ENCODE data around the gene ACTA2. TPM values are rescaled to one million over a fixed set of nuclear protein-coding genes. Genes with fewer than 3 reads are reported as not detected.

ACTA2 gene
- total RNA-seq, 1 donor from 2014 or later = 2.4 TPM

GRCh38 chr10:88927416-88927690 is 25.2 kb downstream of the ACTA2 start:
- intact Hi-C loops (cut with micrococcal nuclease) = no loop called here
- Mint-ChIP-seq H3K4me1 (peaks cover 8% of the 10 kb centered on the region), H3K27me3 (no peaks in the 10 kb centered on the region), H3K9me3 (no peaks in the 10 kb centered on the region), H3K4me3 (no peak overlapping the region), H3K27ac (no peak overlapping the region), H3K36me3 (ENCODE audit: low read depth) (peaks cover 52% of the 10 kb centered on the region)
- ATAC-seq (ENCODE audit: low read depth) (no peak), DNase-seq (no peak)
- ChIA-PET POLR2A (interaction anchor here (1.0 kb wide), 1 partner anchor 48 kb away, joined by 3 read pairs; the partner anchor contains the start of gene STAMBPL1), CTCF (interaction anchor here (12.3 kb wide), 1 partner anchor 93 kb away, joined by 449 read pairs; no protein-coding TSS in a partner anchor)
- no peak for TF ChIP-seq CTCF (IDR thresholded peaks at IDR 0.05)

GRCh38 chr10:88926566-88927415 is 25.8 kb downstream of the ACTA2 start:
- Mint-ChIP-seq H3K4me1 (peaks cover 5% of the 10 kb centered on the region), H3K9me3 (no peaks in the 10 kb centered on the region), H3K27ac (no peak overlapping the region), H3K27me3 (no peaks in the 10 kb centered on the region), H3K36me3 (ENCODE audit: low read depth) (peaks cover 56% of the 10 kb centered on the region), H3K4me3 (no peak overlapping the region)
- CTCF ChIA-PET = interaction anchor here (12.3 kb wide), 1 partner anchor 92 kb away, joined by 449 read pairs; no protein-coding TSS in a partner anchor
- DNase-seq (no peak), ATAC-seq (ENCODE audit: low read depth) (no peak)
- POLR2A ChIA-PET = interaction anchor here (1.0 kb wide), 1 partner anchor 47 kb away, joined by 3 read pairs; the partner anchor contains the start of gene STAMBPL1
- intact Hi-C loops (cut with micrococcal nuclease) = no loop called here
- TF ChIP-seq CTCF (IDR thresholded peaks at IDR 0.05) = no peak

GRCh38 chr10:88923520-88923919 is 29.1 kb downstream of the ACTA2 start:
- Mint-ChIP-seq H3K4me3 (no peak overlapping the region), H3K9me3 (no peaks in the 10 kb centered on the region)
- intact Hi-C loops (cut with micrococcal nuclease) = no loop called here

GRCh38 chr10:88922041-88922440 is 30.5 kb downstream of the ACTA2 start:
- no peak for DNase-seq
- no peak overlapping the region for H3K27ac Mint-ChIP-seq
- no peaks in the 10 kb centered on the region for H3K9me3 Mint-ChIP-seq
- no peak overlapping the region for H3K4me3 Mint-ChIP-seq
- peaks cover 75% of the 10 kb centered on the region for H3K36me3 Mint-ChIP-seq (ENCODE audit: low read depth)
- CTCF ChIA-PET = no interaction called here
- H3K27me3 Mint-ChIP-seq = no peaks in the 10 kb centered on the region
- ATAC-seq (ENCODE audit: low read depth) = no peak
- TF ChIP-seq CTCF (IDR thresholded peaks at IDR 0.05) = no peak
- intact Hi-C loops (cut with micrococcal nuclease) = no loop called here
- POLR2A ChIA-PET = no interaction called here
- H3K4me1 Mint-ChIP-seq = no peaks in the 10 kb centered on the region

More at GRCh38 chr10:88923520-88923919, 29.1 kb downstream of the ACTA2 start:
- no peak for DNase-seq
- TF ChIP-seq CTCF (IDR thresholded peaks at IDR 0.05) = no peak
- CTCF ChIA-PET = interaction anchor here (1.0 to 1.9 kb wide), 4 partner anchors 9 to 87 kb away, joined by 3 to 9 read pairs (median 6); no protein-coding TSS in a partner anchor
- H3K27ac Mint-ChIP-seq = no peak overlapping the region
- ATAC-seq (ENCODE audit: low read depth) = no peak
- H3K27me3 Mint-ChIP-seq = no peaks in the 10 kb centered on the region
- POLR2A ChIA-PET = no interaction called here
- H3K36me3 Mint-ChIP-seq (ENCODE audit: low read depth) = peaks cover 71% of the 10 kb centered on the region
- no peaks in the 10 kb centered on the region for H3K4me1 Mint-ChIP-seq

GRCh38 chr10:88920986-88921593 is 31.5 kb downstream of the ACTA2 start:
- Mint-ChIP-seq H3K27ac (no peak overlapping the region), H3K36me3 (ENCODE audit: low read depth) (peaks cover 73% of the 10 kb centered on the region), H3K4me3 (no peak overlapping the region), H3K27me3 (no peaks in the 10 kb centered on the region), H3K9me3 (no peaks in the 10 kb centered on the region), H3K4me1 (no peaks in the 10 kb centered on the region)
- no peak for TF ChIP-seq CTCF (IDR thresholded peaks at IDR 0.05)
- ATAC-seq (ENCODE audit: low read depth) (no peak), DNase-seq (no peak)
- POLR2A ChIA-PET = no interaction called here
- CTCF ChIA-PET = interaction anchor here (1.3 to 4.1 kb wide), 2 partner anchors 11 to 85 kb away, joined by 4 to 17 read pairs; no protein-coding TSS in a partner anchor
- intact Hi-C loops (cut with micrococcal nuclease) = no loop called here

Data from activated B cell treated with CpG ODN at 0.5 μM for 24 hours (primary cell).